Erythroblast (primary cell): ENCODE data around the gene ZMYM2.

Source experiments
- GATA1 ChIP-seq: IDR thresholded peaks from 2 replicates; pipeline ENCODE4 v1.6.1; 2011; ENCODE audit warnings: low read depth, mild to moderate bottlenecking, control low read depth, low read length, moderate library complexity
- POLR2A ChIP-seq: IDR thresholded peaks from 2 replicates; pipeline ENCODE4 v1.6.1; 2011; ENCODE audit warnings: mild to moderate bottlenecking, low read length

DNA sequence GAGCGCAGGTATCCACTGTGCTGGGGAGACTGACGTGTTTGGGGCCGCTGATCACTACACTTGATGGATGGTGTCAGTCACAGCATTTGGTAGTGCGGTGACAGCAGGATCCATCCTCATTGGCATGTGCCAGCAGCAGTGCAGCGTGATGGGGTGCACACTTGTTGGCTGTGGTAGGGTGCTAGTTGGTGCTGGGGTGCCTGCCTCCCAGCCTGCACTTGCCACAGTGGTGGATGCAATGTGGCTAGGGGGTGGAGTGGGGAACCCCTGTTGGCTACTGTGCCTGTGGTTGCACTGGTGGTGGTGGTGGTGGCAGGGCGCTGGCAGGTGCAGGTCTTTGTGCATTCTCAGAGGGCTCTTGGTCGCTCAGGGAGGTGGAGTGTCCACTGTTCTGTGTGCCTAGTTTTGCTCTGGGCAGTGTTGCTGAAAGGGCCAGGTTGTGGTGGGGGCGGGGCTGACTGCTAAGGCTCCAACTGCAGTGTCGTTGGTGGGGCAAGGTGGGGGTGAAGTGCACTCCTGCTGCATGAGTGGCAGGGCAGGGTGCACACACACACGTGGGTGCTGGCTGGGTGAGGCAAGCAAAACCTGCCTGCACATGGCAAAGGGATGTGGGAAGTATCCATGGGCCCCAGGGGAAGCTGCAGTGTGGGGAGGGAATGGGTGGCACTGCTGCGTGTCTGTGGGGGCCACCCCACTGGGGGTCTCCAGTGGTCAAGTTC is 84.8 kb downstream of the ZMYM2 start:
- TF ChIP-seq POLR2A (no peak), GATA1 (no peak)
